ENCODE results near the gene OR2M5. TPM values are rescaled to one million over a fixed set of nuclear protein-coding genes. Genes with fewer than 3 reads are reported as not detected.

OR2M5 gene, protein sequence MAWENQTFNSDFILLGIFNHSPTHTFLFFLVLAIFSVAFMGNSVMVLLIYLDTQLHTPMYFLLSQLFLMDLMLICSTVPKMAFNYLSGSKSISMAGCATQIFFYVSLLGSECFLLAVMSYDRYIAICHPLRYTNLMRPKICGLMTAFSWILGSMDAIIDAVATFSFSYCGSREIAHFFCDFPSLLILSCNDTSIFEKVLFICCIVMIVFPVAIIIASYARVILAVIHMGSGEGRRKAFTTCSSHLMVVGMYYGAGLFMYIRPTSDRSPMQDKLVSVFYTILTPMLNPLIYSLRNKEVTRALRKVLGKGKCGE
- not detected for total RNA-seq
- polyA plus RNA-seq = not detected

DNA sequence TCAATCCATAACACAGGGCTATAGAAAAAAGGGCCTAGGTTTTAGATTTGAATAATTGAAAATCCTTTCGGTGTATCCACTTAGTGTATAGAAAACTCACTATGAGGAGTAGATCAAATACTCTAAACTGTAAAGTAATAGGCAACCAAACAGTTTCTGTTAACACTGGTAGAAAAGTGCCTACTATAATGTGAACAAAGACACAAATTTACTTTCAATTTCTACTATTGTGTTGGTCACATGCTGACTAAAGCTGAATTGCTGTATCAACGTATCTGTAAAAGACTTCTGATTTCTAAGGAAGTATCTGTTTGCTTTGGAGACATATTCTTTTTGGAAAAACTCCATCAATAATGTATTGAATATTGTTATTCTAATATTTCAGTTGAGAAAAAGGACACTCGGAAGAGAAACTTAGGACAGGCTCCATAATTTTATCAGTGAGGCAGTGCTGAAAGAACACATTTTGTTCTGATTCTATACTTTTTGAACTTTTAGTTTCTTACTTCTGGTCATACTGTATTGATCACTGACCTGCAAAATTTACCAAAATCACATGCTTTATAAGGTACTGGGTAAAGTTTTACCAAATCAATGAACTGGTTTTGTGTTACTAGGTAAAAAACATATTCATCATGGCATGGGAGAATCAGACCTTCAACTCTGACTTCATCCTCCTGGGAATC lies at the start of gene OR2M5:
TSS of gene OR2M5 (plus strand) at position 636 of the 686 bp plus-strand sequence. CDS start at position 636, 0 bp downstream.
- no peaks in the 10 kb centered on the region for H3K36me3 ChIP-seq
- 83 to 87% methylated on average over 3 of the region's 3 CpGs for WGBS, 2 donors
- intact Hi-C loops (cut with DNase I) = no loop called here
- H3K27ac ChIP-seq = no peak within 1 kb of the TSS
- no peaks in the 10 kb centered on the region for H3K4me1 ChIP-seq
- H3K9me3 ChIP-seq = peaks cover 0 to 6% (median 0%) of the 10 kb centered on the region in 4 donors
- no peak within 1 kb of the TSS for H3K4me3 ChIP-seq
- DNase-seq = no peak
- H3K27me3 ChIP-seq = no peaks in the 10 kb centered on the region
- TF ChIP-seq POLR2AphosphoS5 (IDR thresholded peaks at IDR 0.05) = no peak
- TF ChIP-seq, protein P1, sequence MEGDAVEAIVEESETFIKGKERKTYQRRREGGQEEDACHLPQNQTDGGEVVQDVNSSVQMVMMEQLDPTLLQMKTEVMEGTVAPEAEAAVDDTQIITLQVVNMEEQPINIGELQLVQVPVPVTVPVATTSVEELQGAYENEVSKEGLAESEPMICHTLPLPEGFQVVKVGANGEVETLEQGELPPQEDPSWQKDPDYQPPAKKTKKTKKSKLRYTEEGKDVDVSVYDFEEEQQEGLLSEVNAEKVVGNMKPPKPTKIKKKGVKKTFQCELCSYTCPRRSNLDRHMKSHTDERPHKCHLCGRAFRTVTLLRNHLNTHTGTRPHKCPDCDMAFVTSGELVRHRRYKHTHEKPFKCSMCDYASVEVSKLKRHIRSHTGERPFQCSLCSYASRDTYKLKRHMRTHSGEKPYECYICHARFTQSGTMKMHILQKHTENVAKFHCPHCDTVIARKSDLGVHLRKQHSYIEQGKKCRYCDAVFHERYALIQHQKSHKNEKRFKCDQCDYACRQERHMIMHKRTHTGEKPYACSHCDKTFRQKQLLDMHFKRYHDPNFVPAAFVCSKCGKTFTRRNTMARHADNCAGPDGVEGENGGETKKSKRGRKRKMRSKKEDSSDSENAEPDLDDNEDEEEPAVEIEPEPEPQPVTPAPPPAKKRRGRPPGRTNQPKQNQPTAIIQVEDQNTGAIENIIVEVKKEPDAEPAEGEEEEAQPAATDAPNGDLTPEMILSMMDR (IDR thresholded peaks at IDR 0.05) = no peak
- no peak for TF ChIP-seq EP300 (IDR thresholded peaks at IDR 0.05)
- no peak for TF ChIP-seq POLR2A (IDR thresholded peaks at IDR 0.05)

DNA sequence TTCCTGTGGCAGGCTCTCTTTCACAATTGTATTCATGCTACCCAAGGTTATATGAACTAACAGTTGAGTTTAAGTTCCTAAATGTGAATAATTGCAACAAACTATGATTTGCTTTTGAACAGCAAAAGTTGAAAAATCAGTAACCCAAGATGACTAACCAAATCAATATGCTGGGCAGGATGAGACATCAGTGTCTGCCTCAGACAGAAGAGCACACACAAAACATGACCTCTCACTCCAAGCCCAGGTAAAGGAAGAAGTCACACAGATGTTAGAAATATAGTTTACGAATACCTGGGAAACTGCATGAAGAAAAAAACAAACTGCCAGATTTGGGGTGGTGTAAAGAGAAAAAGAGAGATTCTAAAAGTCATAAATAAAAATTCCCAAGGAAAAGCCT lies 46.4 kb upstream of the OR2M5 start:
- Histone ChIP-seq H3K4me3 (no peak overlapping the region), H3K36me3 (no peaks in the 10 kb centered on the region), H3K4me1 (no peaks in the 10 kb centered on the region), H3K27me3 (no peaks in the 10 kb centered on the region), H3K9me3 (peaks cover 0 to 3% (median 0%) of the 10 kb centered on the region in 4 donors), H3K27ac (no peak overlapping the region)
- 74 to 79% methylated on average over 1 of the region's 1 CpG for WGBS, 2 donors
- TF ChIP-seq POLR2A (IDR thresholded peaks at IDR 0.05) = no peak
- TF ChIP-seq EP300 (IDR thresholded peaks at IDR 0.05) = no peak
- TF ChIP-seq POLR2AphosphoS5 (IDR thresholded peaks at IDR 0.05) = no peak
- TF ChIP-seq, protein P1 (IDR thresholded peaks at IDR 0.05) = no peak
- no peak for DNase-seq
- intact Hi-C loops (cut with DNase I) = no loop called here

DNA sequence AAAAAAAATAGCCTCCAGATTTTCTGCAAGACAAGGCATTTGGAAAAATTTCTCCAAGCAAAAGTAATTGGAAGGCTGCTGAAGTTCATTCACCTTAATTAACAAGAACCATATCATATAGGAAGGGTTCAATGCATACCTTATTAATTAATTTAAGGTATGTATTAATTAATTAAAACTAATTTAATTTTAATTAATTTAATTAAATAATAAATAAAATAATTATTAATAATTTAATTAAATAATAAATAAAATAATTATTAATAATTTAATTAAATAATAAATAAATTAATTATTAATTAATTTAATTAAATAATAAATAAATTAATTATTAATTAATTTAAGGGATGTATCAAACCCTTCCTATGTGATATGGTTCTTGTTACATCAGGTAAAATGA lies 42.1 kb upstream of the OR2M5 start:
- TF ChIP-seq POLR2A (IDR thresholded peaks at IDR 0.05) (no peak), POLR2AphosphoS5 (IDR thresholded peaks at IDR 0.05) (no peak)
- TF ChIP-seq, protein P1 (IDR thresholded peaks at IDR 0.05) = no peak
- intact Hi-C loops (cut with DNase I) = no loop called here
- no peak overlapping the region for H3K4me3 ChIP-seq
- H3K9me3 ChIP-seq = peaks cover 0 to 5% (median 0%) of the 10 kb centered on the region in 4 donors
- no peaks in the 10 kb centered on the region for H3K27me3 ChIP-seq
- no peaks in the 10 kb centered on the region for H3K36me3 ChIP-seq
- no peak overlapping the region for H3K27ac ChIP-seq
- DNase-seq = no peak
- H3K4me1 ChIP-seq = no peaks in the 10 kb centered on the region

DNA sequence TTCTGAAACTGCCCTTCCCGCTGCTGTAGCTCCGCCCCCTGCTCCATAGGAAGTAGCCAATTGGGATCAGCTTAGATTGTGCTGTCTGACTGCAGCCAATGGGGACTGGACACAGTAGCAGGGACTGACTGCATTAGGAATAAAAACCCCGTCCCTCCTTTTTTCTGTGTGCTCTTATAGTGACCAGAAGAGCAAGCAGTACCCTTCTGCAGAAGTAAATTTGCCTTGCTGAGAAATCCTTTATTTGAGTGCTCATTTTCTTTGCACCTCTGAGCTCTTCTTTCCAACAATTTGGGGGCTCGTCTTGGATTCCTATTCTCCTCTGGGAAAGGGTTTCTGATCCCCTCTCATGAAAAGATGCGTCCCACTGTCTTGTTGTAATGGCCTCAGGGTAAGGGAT lies 33.8 kb upstream of the OR2M5 start:
- Histone ChIP-seq H3K9me3 (peaks cover 7 to 18% (median 14%) of the 10 kb centered on the region in 4 donors), H3K36me3 (no peaks in the 10 kb centered on the region), H3K4me1 (no peaks in the 10 kb centered on the region), H3K4me3 (no peak overlapping the region), H3K27me3 (no peaks in the 10 kb centered on the region), H3K27ac (no peak overlapping the region)
- intact Hi-C loops (cut with DNase I) = no loop called here
- TF ChIP-seq POLR2AphosphoS5 (IDR thresholded peaks at IDR 0.05) = no peak
- no peak for TF ChIP-seq POLR2A (IDR thresholded peaks at IDR 0.05)
- TF ChIP-seq EP300 (IDR thresholded peaks at IDR 0.05) = no peak
- TF ChIP-seq, protein P1 (IDR thresholded peaks at IDR 0.05) = no peak
- WGBS, 2 donors = 68 to 84% methylated on average over 5 of the region's 5 CpGs
- no peak for DNase-seq
